Erythroblast (primary cell): ENCODE data around the gene HTR3E.
"Not testable (repeated sequence)": the region's sequence is repeated elsewhere in the genome, so short reads cannot be mapped to it uniquely, and the experiment has no call there.

Experiments used
- DNase-seq, 2 experiments: peaks; one replicate each; lab custom pipeline; 2025; lab: John Stamatoyannopoulos, UW
- GATA1 ChIP-seq: IDR thresholded peaks from 2 replicates; pipeline ENCODE4 v1.6.1; 2011; ENCODE audit warnings: low read depth, mild to moderate bottlenecking, control low read depth, low read length, moderate library complexity
- POLR2A ChIP-seq: IDR thresholded peaks from 2 replicates; pipeline ENCODE4 v1.6.1; 2011; ENCODE audit warnings: mild to moderate bottlenecking, low read length

Gene HTR3E

GRCh38 chr3:184081116-184081830 lies 15.6 kb upstream of the HTR3E start:
- no peak for TF ChIP-seq POLR2A
- TF ChIP-seq GATA1, result no peak
- no peak for DNase-seq

DNA sequence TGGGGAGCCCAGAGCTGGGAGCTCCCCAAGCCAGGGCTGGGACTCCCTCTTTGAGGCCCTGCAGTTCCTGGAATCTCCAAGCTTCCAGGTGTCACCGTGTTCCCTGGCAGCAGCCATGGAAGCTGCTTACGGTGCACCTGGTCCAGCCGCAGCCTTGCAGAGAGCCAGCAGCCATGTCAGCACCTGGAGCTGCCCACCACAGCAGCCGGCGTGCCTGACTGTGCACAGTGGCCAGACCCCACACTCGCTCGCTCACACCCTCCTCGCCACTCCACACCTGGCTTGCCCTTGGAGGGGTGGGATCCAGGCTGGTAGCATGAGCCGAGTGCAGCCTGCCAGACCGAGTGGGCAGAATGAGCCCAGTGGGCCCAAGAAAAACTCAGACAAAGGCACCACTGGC lies 14.8 kb upstream of the HTR3E start:
- no peak for DNase-seq
- no peak for TF ChIP-seq GATA1
- TF ChIP-seq POLR2A, result no peak

- TF ChIP-seq POLR2A (no peak), GATA1 (no peak)
- no peak for DNase-seq
Measured at GRCh38 chr3:184082465-184082864, 14.4 kb upstream of the HTR3E start.

GRCh38 chr3:184085389-184085852 lies 11.4 kb upstream of the HTR3E start:
- peak in 1 of 2 experiments; percentile 3 for DNase-seq
- no peak for TF ChIP-seq POLR2A
- TF ChIP-seq GATA1, result no peak

- TF ChIP-seq GATA1 (no peak), POLR2A (no peak)
- peak in 1 of 2 experiments; percentile 22 for DNase-seq
Measured at GRCh38 chr3:184092199-184092598, 4.7 kb upstream of the HTR3E start.

DNA sequence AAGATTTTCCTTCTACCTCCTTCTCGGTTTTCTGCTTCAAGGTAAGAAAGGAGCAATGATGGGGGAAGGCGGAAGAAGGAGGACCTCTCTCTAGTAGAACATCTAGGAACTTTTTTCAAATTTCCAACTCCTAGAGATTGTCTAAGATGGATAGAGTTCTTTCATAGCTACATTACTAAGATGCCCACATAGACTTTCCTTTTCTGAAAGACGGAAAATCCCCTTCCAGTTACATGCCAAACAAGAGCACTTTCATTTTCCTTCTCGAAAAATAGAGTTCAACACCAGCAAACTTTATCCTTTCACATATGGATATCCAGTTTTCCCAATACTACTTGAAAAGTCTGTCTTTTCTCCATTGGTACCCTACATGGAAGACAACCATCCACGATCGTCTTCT lies 692 bp downstream of the HTR3E start:
- no peak for TF ChIP-seq POLR2A
- TF ChIP-seq GATA1, result no peak
- DNase-seq, result no peak

GRCh38 chr3:184099806-184100686 lies 3.2 kb downstream of the HTR3E start:
- no peak for DNase-seq
- no peak for TF ChIP-seq POLR2A
- TF ChIP-seq GATA1, result no peak

DNA sequence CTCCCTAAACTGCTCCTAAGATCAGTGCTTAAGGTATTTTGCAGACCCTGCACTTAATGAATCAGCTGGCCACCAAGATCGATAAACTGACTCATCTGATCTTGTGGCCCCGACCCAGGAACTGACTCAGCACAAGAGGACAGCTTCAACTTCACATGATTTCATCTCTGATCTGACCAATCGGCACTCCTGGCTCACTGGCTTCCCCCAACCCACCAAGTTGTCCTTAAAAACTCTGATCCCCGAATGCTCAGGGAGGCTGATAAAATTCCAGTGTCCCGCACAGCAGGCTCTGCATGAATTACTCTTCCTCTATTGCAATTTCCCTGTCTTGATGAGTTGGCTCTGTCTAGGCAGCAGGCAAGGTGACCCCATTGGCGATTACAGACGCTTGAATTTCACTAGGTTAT lies 13.5 kb downstream of the HTR3E start:
- DNase-seq, result peak; percentile 21 to 42
- no peak for TF ChIP-seq POLR2A
- TF ChIP-seq GATA1, result no peak

DNA sequence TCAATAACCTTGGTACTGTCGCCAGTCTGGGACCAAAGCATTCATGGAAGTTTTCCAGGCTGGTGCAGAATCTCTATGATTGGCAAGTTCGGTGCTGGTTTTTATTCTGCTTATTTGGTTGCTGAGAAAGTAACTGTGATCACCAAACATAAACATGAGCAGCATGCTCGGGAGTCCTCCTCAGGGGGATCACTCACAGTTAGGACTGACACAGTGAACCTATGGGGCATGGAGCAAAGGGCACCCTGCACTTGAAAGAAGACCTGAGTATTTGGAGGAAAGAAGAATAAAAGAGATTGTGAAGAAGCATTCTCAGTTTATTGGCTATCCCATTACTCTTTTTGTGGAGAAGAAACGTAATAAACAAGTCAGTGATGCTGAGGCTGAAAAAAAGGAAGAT lies 19.2 kb downstream of the HTR3E start:
- TF ChIP-seq GATA1 (no peak), POLR2A (no peak)
- DNase-seq, result no peak

- DNase-seq, result peak; percentile 38 to 45
- TF ChIP-seq GATA1 (no peak), POLR2A (no peak)
Measured at GRCh38 chr3:184117636-184118035, 20.8 kb downstream of the HTR3E start.

DNA sequence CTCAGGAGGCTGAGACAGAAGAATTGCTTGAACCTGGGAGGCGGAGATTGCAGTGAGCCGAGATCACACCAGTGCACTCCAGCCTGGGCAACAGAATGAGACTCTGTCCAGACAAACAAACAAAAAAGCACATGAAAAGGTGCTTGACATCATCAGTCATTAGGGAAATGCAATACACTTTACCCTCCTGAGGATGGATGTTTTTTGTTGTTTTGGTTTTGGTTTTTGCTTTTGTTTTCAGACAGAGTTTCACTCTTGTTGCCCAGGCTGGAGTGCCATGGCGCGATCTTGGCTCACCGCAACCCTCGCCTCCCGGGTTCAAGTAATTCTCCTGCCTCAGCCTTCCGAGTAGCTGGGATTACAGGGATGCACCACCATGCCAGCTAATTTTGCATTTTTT lies 24.2 kb downstream of the HTR3E start:
- DNase-seq, result not testable (repeated sequence)

DNA sequence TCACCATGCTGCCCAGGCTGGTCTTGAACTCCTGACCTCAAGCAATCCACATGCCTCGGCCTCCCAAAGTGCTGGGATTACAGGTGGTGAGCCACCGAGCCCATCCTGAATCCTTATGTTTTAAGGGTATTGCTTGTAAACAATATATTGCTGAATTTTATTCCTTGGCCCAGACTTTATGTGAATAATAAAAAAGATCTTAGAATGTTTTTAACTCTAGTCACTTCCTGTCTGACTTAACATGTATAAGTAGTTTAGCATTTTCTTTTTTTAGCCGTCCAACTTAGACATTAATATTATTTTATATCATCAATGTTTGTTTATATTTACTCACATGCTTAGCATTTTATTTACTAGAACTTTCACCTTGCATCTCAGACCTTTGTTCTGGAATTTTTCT lies 29.1 kb downstream of the HTR3E start:
- TF ChIP-seq POLR2A (no peak), GATA1 (no peak)
- no peak for DNase-seq

DNA sequence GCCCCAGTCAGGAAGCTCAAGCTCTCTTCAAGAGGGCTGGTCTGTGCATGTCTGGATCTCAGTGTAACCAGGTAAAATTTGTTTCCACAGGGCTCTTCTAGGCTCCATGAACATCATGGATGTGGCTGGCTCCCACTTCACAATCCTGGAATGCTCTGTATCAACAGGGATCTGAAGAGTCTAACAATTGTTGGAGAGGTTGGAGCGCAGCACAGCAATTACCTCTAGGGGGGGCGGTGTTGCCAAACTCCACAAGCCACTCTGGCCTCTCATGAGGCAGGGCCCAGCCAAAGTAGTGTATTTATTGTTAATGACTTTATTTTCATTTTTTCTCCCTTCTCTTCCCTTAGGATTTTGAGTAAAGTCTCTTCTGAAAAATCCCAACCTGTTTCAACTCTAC lies 32.1 kb downstream of the HTR3E start:
- DNase-seq, result peak; percentile 44 to 57

GRCh38 chr3:184132945-184133344 lies 36.1 kb downstream of the HTR3E start:
- TF ChIP-seq GATA1 (no peak), POLR2A (no peak)
- DNase-seq, result no peak

More for the DNA sequence above, 32.1 kb downstream of the HTR3E start:
- TF ChIP-seq GATA1 (no peak), POLR2A (no peak)
